OCI-LY3 (cell line): ENCODE results near the gene RILPL1.

Experiments
- H2AFZ ChIP-seq: fragments of 200-600, 300-600 bp; shearing (Covaris generic); 2 replicates; pipeline ENCODE4 v1.6.0; 2014; ENCODE audit warnings: antibody characterized with exemption, low read depth, low read length
- H3K27ac ChIP-seq: fragments of 200-600, 300-600 bp; sonication (generic); 2 replicates; pipeline ENCODE4 v1.5.1; 2014; ENCODE audit warnings: mild to moderate bottlenecking, low read length, moderate library complexity, mixed read lengths
- H3K27me3 ChIP-seq: fragments of 200-600, 300-600 bp; sonication (generic); 2 replicates; pipeline ENCODE4 v1.6.1; 2014; ENCODE audit warnings: low read depth, low read length, mixed read lengths
- H3K36me3 ChIP-seq: fragments of 200-600, 300-600 bp; sonication (generic); replicated peaks from 2 replicates; pipeline ENCODE3; 2014; ENCODE audit warnings: low read depth, low read length, mixed read lengths
- H3K4me1 ChIP-seq: fragments of 300-600, 200-600 bp; sonication (generic); 2 replicates; pipeline ENCODE4 v1.6.1; 2014; ENCODE audit warnings: low read length, mixed read lengths
- H3K4me2 ChIP-seq: fragments of 200-600, 300-600 bp; sonication (generic); 2 replicates; pipeline ENCODE4 v1.6.1; 2014; ENCODE audit warnings: low read length, mixed read lengths
- H3K4me3 ChIP-seq: fragments of 300-600, 200-600 bp; sonication (generic); 2 replicates; pipeline ENCODE4 v1.5.1; 2014; ENCODE audit warnings: antibody characterized with exemption, mild to moderate bottlenecking, low read length, moderate library complexity
- H3K79me2 ChIP-seq: fragments of 300-600, 200-600 bp; shearing (Covaris generic); 2 replicates; pipeline ENCODE4 v1.6.1; 2014; ENCODE audit warnings: mild to moderate bottlenecking, low read length, mixed read lengths
- H3K9ac ChIP-seq: fragments of 300-600, 200-600 bp; shearing (Covaris generic); 2 replicates; pipeline ENCODE4 v1.6.0; 2014; ENCODE audit warnings: mild to moderate bottlenecking, low read length, moderate library complexity
- H3K9me3 ChIP-seq: fragments of 200-600, 300-600 bp; shearing (Covaris generic); 2 replicates; pipeline ENCODE4 v1.6.1; 2014; ENCODE audit warnings: low read length, mixed read lengths; ENCODE audit not compliant: insufficient read depth
- H4K20me1 ChIP-seq: fragments of 200-600, 300-600 bp; sonication (generic); 2 replicates; pipeline ENCODE4 v1.6.1; 2016; ENCODE audit warnings: low read length, mixed read lengths; ENCODE audit not compliant: insufficient read depth
- CTCF ChIP-seq: fragments of 200-600, 300-600 bp; sonication (generic); IDR thresholded peaks from 2 replicates; pipeline ENCODE4 v1.5.1; 2014; ENCODE audit warnings: antibody characterized with exemption, low read length, low read depth
- EZH2phosphoT487 ChIP-seq: fragments of 200-600 bp; shearing (Covaris generic); IDR thresholded peaks from 2 replicates; pipeline ENCODE4 v1.6.1; 2018; ENCODE audit warnings: antibody characterized with exemption, mixed run types, low read depth

The RILPL1 gene

GRCh38 chr12:123512838-123513665 lies 20.5 kb downstream of the RILPL1 start:
- Histone ChIP-seq H3K4me1 (no peaks in the 10 kb centered on the region), H3K36me3 (no peaks in the 10 kb centered on the region), H3K9me3 (no peaks in the 10 kb centered on the region), H3K9ac (no peak overlapping the region), H3K4me2 (no peak overlapping the region), H3K27me3 (no peaks in the 10 kb centered on the region), H3K4me3 (no peak overlapping the region), H2AFZ (0 out of 2 replicates have a peak overlapping the region, but pooled peaks have one; percentile 20), H3K27ac (no peak overlapping the region), H4K20me1 (no peaks in the 10 kb centered on the region), H3K79me2 (no peaks in the 10 kb centered on the region)
- no peak for TF ChIP-seq EZH2phosphoT487
- no peak for TF ChIP-seq CTCF

- H3K4me2 ChIP-seq = no peak overlapping the region
- H3K4me1 ChIP-seq = no peaks in the 10 kb centered on the region
- H3K4me3 ChIP-seq = no peak overlapping the region
- H3K79me2 ChIP-seq = no peaks in the 10 kb centered on the region
- no peak overlapping the region for H3K27ac ChIP-seq
- no peak overlapping the region for H3K9ac ChIP-seq
- no peaks in the 10 kb centered on the region for H4K20me1 ChIP-seq
- no peak for TF ChIP-seq EZH2phosphoT487
- TF ChIP-seq CTCF = no peak
- no peak overlapping the region for H2AFZ ChIP-seq
- no peaks in the 10 kb centered on the region for H3K27me3 ChIP-seq
- no peaks in the 10 kb centered on the region for H3K36me3 ChIP-seq
- H3K9me3 ChIP-seq = no peaks in the 10 kb centered on the region
These were observed 26.7 kb downstream of the RILPL1 start for GRCh38 chr12:123506843-123507236.

GRCh38 chr12:123506059-123506842 lies 27.3 kb downstream of the RILPL1 start:
- Histone ChIP-seq H2AFZ (no peak overlapping the region), H3K9me3 (no peaks in the 10 kb centered on the region), H3K27me3 (no peaks in the 10 kb centered on the region), H3K4me3 (no peak overlapping the region), H3K4me2 (no peak overlapping the region), H3K36me3 (no peaks in the 10 kb centered on the region), H3K79me2 (no peaks in the 10 kb centered on the region), H3K27ac (no peak overlapping the region), H3K9ac (no peak overlapping the region), H4K20me1 (no peaks in the 10 kb centered on the region), H3K4me1 (no peaks in the 10 kb centered on the region)
- TF ChIP-seq CTCF = no peak
- no peak for TF ChIP-seq EZH2phosphoT487

GRCh38 chr12:123502163-123502704 lies 31.3 kb downstream of the RILPL1 start:
- no peaks in the 10 kb centered on the region for H3K79me2 ChIP-seq
- no peak overlapping the region for H3K4me3 ChIP-seq
- no peaks in the 10 kb centered on the region for H3K36me3 ChIP-seq
- H3K27ac ChIP-seq = no peak overlapping the region
- H3K9me3 ChIP-seq = no peaks in the 10 kb centered on the region
- TF ChIP-seq CTCF = no peak
- TF ChIP-seq EZH2phosphoT487 = no peak
- H3K9ac ChIP-seq = no peak overlapping the region
- H3K27me3 ChIP-seq = no peaks in the 10 kb centered on the region
- no peaks in the 10 kb centered on the region for H3K4me1 ChIP-seq
- H3K4me2 ChIP-seq = no peak overlapping the region
- H2AFZ ChIP-seq = no peak overlapping the region
- no peaks in the 10 kb centered on the region for H4K20me1 ChIP-seq
